GM21360 (cell line): Measurements from ENCODE around the gene PRRX2.

Source experiments
- ATAC-seq: cut with Tn5 transposase; IDR thresholded peaks from one replicate; pipeline ENCODE4 v1.9.1; 2021; ENCODE audit warnings: mild to moderate bottlenecking, moderate library complexity; ENCODE audit not compliant: unreplicated experiment

Gene PRRX2

DNA sequence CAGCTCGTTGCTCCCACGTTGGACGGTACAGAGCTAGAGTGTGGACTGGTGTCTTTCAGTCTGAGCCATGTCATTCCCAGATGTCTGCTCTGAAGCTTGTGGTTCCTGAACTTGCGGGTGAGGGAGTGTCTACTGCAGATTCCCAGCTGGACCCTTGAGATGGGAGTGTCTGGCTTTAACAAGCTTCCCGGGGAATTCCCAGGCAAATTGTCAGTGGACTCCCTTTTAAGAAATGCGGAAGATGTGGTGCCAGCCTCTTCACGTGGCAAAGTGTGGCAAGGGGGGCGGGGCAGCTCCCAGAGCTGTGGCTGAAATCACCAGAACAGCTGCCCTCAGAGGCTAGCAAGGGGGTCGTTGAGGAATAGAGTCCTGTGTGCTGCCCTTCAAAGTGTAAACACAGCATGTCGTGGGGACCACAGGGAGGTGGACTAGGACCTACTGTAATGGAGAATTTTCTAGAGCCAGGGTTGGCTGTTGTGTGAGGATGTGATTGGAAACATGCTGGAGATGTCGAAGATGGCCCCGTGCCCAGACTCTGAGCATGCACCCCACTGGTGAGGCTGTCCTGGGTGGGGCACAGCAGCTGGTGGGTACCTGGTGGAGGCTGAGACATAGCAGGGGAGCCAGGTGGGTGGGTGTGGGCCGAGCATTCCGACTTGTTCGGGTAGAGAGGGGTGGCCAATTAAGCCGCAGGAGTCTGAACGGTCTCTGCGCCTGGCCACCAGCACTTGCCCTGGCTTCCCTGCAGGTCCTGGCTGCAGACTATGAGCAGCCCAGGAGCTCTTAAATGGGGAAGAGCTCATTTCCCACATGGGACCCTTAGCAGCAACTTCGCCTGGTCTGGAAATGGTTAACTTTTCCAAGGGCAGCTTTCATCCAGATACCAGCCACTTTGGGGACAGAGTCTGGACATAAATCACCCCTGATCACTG, 37.4 kb downstream of the PRRX2 start:
- no peak for ATAC-seq

DNA sequence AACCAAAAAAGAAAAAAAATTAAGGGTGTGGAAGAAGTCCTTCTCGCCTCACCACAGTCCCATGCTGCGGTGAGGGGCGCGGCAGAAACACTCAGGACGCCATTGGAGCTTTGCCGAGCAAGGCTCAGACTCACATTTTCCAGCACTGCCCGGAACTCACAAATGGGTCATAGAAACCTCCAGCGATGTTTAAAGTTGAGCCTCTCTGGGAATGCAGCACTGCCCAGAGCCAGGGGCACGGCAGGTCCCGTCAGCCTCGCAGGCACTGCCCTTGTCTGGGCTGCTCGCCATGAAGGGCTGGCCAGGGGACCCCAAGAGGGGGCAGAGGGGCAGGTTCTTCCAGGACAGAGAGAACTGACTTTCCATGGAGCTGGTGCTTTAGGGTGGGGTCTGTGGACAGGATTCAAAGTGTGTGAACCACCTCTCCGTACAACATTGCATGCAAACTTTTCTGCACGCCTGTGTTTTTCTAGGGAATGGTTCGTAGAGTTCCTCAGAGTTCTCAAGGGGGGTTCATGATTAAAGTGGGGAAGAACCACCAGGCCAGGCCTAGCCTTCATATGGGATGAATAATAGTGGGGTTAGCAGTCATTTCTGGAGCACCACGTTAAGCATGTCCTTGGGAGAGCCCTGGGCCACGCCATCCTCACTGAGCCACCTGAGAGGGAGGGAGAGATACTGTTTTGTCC, 38.4 kb downstream of the PRRX2 start:
- no peak for ATAC-seq

DNA sequence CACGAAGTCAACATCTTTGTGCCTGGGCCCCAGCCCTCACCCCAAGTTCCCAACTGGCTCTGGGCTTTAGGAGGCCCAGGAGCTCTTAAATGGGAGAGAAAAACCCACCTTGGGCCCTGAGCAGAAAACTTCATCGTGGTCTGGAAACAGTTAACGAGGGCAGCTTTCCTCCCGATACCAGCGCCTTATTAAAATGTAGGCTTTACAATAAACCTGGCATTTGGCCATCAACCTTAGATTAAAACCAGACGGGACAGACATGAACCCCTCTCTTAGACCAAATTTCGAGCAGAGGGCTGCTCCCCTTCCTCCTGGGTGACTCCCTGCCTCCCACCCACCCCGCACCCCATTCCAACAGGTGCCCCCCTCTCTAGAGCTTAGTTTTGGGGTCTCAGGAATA, 39.4 kb downstream of the PRRX2 start:
- ATAC-seq: no peak

DNA sequence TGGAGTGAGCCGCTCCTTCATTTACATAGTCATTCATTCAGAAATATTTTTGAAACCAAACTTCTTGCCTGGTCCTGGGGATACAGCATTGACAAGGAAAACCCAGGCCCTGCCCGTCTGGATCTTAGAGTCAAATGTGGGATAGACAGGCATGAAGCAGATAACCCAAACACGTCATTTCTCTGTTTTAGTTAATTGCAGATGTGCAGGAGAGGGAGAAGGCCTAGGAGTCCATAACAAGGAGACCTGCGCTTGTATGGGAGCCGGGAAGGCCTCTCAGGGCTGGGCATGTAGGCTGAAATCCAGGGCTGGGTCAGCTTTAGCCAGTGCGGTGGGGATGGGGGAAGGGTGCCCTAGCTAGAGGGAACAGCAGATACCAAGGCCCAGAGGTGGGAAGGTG, 43.3 kb downstream of the PRRX2 start:
- ATAC-seq: no peak

DNA sequence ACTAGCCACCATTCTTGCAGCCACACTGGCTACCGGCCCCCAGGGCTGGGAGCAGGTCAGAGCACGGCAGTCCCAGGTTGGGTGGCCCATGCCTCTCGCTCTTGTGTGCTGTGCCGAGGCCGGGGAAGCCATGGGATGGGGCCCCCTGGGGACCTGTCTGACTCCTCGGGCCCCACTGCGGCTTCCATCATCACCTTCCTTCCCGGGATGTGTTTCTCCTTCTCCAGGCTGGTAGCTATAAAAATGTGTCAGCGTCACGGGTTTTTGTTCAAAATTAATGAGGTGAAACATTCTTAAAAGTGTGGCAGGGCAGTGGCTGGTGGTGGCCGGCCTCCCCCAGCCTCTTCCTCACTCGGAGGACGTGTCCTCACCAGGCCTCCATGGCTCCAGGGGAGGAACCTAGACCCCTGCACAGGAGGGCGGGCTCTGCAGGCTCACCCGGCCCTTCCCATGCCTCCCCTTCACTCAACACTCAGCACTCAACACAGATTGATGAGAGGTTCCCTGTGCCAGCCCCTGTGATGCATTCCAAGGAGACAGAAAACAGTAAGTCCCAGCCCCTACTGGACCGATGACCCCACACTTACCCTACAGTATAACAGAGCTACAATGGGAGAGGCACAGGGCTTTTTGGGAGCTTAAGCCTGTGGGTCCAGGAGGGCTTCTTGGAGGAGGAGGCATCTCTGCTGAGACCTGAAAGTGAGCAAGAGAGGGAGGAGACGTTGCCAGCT, 44.2 kb downstream of the PRRX2 start:
- no peak for ATAC-seq

DNA sequence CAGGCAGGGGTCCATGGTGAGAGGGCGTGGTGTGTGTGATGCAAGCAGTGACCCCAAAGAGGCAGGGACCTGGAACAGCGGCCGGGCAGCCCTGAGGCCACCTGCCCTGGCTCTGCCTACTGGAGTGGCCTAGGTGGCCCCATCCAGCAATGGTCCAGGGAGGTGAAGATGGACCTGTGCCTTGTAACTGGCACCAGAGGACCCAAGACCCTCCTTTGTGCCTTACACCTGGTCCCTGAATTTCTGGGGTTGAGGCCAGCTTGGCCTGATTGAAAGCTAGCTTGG, 44.7 kb downstream of the PRRX2 start:
- no peak for ATAC-seq

DNA sequence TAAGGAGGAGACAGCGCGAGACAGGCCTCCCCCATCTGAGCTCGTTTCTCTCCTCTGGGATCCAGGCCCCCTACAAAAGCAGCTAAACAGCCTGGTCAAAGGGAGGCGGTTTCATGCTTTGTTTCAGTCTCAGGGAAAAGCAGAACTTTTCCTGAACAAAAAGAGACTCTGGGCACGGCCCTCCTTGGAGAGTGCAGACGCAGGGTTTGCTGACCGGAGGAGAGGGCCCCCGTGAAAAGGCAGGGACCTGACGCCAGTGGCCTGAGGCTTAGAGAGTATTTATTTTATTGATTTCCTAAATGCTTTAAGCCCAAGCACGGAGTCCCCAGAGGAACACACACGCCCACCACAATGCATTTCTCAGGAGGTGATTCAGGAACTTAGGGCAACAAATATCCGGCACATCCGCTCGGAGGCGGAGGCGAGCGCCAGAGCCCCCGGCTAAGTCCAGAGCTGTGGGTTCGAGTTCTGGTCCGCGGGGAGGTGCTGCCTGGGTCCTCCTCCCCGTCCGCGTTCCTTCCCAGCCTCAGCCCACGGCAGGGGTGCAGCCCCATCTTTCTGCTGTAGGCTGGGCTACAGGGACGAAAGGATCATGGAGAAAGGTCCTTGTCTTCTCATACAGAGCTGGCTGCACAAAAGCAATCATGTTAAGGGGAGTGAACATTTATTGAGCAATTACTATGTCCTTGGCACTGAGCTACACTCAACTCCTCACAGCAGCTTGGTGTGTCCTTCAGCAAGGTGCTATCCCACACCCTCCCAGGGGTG, 47.4 kb downstream of the PRRX2 start:
- no peak for ATAC-seq

DNA sequence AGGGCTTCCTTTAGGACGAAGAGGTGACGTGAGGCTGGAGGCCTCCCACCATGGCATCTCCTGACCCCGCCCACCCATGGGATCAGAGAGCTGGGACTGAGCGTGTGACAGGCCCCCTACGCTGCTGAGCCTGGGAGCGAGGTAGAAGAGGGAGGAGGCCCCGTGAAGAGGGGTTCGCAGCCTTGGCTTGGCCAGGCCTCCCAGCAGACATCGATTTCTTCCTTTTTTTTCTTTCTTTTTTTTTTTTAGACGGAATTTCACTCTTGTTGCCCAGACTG, 47.9 kb downstream of the PRRX2 start:
- ATAC-seq: no peak

DNA sequence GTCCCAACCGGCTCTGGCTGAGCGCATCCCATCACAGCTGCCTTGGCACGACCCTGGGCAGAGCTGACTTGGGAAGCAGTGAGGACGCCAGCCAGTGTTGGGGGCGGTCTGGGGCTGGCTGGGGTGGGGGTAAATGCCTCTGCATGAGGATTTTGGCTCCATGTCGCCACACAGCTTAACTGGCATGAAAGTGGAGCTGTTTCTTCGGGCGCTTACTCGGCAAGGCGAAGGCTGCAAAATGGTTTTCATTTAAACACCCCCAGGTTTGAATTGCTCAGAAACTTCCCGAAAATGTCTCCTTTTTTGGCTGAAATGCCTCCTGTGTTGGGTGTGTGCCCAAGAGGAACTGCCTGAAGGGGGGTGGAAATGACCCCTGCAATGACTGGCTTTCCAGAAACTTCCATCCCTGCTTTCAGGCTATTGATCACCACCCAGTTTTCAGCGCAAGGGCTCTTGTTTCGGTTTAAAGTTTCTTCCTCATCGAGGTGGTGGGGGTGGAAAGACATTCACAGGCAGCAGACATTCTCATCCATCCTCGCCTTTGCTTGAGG, 49.1 kb downstream of the PRRX2 start:
- ATAC-seq: no peak

DNA sequence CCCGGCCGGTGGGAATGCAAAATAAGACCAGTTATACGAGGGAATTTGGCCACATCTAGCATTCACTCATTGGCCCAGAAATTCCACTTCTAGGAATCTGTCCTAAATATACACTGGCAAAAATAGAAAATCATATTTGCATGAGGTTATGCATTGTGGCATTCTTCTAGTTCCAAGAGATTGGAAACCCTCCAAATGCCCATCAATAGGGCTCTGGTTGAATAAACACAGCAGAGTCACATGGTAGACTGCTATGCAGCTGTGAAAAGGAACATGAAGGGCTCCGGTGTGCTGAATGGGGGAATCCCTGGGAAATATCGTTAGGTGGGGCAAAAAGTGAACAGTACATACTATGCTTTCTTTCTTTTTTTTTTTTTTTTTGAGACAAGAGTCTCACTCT, 50.6 kb downstream of the PRRX2 start:
- no peak for ATAC-seq

DNA sequence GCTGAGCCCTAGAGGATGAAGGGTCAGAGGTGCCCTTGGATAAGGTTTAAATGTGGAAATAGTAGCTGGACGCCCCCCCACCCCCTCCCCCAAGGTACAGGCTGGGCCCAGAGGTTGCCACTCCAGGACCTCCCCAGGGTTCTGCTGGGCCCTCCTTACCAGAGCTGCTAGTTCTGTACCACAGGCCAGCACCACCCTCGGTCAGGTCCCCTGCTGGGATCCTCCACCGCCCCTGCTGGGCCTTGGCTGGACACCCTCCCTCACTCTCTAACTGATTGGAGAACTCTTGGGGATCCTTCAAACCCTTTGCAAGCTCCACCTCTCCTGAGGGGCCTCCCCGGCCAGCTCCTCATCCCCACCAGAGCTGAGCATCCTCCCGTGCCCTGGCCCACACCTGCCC, 52.5 kb downstream of the PRRX2 start:
- ATAC-seq: no peak

DNA sequence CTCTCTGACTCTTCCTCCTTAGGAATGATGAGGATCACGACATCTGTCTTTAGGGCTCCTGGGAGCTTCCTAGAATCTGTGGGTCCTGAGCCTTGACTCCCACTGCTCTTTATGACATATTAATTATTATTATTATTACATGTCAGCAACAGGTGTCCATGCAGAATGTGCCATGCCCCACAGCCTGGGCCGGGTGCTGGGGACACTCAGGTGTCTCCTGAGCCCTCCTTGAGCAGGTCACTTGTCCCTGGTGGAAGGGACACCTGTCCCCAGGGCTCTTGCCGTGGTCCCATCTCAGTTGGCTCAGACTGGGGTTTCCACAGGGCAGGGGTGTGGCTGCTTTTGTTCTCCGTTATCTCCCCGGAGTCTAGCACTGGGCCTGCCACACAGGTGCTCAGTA, 53.2 kb downstream of the PRRX2 start:
- ATAC-seq: no peak

DNA sequence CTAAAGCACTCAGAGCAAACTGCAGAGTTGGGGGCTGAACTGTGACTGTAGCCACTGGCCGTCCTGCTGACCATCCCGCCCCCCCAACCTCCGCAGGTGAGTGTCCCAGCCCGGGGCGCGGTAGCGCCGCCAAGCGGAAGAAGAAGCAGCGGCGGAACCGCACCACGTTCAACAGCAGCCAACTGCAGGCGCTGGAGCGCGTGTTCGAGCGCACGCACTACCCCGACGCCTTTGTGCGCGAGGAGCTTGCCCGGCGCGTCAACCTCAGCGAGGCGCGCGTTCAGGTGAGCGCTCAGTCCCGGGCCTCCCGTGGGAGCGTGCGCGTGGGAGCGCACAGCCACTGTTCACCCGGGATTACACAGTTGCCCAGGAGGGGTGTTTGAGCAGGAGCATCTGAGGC, 53.7 kb downstream of the PRRX2 start:
- ATAC-seq: no peak

DNA sequence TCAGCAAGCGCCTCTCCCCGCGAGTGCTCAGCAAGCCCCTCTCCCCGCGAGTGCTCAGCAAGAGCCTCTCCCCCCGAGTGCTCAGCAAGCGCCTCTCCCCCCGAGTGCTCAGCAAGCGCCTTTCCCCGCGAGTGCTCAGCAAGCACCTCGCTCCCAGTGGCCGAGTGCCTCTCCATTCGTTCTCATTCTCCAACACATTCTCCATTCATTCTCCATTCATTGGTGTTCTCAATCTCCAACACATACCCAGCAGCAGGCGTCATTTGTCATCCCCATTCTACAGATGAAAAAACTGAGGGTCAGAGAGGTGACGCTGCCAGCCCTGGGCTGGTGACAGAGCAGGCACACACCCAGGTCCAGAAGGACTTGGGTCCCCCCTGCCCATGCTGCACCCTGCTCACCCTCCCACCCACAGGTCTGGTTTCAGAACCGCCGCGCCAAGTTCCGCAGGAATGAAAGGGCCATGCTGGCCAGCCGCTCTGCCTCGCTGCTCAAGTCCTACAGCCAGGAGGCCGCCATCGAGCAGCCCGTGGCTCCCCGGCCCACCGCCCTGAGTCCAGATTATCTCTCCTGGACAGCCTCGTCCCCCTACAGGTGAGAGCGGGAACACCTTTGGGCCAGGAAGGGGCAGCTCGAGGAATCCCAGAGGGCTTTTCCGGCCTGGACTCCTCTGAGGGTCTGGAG, 54.9 kb downstream of the PRRX2 start:
- ATAC-seq: no peak

DNA sequence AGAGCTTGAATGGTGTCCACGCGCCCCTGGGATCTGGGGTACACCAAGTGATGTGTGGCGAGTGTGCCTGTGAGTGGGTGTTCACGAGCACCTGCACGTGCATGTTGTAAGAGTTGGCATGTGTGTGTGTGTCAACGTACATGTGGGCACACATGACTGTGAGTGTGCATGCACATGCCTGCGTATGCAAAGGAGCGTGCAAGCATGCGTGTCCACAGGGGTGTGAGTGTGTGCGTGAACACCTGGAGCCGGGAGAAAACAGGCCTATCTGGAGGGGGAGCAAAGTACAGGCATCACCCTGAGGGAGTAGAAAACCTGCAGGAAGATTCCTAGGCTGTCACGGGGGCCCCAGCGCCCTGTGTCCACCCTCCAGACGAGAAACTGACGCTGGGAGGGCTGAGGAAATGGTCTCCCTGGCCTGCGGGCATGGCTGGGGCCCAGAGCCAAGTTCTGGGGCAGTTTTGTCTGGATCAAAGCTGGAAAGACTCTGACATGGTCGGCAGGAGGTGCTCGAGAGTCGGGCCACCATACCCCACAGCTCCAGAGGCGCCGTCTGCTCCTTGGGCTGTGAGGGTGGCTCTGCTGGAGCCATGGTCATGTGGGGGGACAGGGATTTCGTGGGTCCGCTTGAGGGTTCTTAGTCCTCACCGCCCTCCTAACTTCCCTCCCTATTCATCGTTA, 55.6 kb downstream of the PRRX2 start:
- ATAC-seq: no peak

DNA sequence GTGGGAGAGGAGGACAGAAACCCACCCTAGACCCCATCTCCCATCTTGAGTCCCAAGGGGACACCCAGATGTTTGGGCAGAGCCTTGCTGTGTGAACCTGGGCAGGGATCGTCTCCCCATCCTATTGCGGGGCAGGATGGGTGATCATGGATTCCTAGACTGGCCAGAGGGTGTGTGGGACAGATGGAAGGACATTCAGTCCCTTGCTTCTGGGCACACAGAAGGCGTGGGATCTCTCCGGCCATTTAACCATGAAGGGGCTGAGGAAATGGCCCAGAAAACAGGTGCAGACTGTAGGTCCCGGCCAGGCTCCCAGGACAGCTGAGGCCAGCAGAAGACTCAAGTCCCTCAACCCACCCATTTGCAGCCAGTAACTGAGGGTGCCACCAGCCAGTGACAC, 57.5 kb downstream of the PRRX2 start:
- no peak for ATAC-seq

DNA sequence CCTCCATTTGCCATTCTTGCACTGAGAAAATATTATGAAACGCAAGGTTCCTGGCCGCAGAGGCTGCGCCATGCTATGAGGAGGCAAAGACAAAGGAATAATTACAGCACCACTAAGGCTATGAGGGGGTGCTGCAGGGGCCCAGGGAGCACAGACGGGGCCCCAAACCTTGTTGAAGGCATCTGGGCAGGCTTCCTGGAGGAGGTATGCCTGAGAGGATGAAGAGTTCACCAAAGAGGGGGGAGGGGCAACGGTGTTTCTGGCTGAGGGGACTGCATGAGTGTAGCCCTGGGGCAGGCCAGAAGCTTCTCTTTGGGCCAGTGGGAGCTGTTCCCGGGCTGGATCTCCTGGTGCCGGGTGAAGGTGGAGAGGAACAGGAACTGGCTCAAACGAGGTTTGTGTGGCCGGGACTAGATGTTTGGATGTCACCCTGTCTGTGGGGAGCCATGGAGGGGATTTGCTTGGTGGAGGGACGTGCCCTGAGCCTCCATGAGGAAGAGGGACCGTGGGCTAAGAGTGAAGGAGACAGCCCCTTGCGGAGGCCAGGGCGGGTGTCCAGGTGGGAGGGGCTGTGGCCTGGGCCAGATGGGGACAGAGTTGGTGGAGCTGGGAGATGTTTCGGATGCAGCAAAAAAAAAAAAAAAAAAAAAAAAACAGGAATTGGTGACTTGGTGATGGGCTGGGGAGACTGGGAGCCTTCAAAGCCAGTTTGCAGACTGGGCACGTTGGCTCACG, 59.2 kb downstream of the PRRX2 start:
- ATAC-seq: no peak

DNA sequence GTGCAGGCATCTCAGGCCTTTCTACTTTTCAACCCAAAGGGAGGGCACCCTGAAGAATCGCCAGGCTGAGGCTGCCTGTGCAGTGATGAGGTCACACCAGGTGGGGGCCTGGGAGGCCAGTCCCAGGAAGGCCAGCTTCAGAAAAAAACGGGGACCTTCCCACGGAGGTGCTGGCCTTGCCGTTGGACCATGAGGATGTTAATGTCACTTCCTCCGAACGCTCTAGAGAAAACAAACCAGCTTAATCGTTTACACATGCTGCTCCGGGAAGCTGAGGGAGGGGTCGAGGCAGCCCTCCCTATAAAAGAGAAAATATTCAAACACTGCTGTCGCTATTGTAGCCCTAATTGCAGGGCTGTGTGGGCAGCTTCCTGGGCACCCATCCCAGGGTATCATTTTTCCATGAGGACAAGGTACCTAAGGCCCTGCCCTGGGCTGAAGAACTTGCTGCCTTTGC, 60.4 kb downstream of the PRRX2 start:
- no peak for ATAC-seq
